IMR-90 (cell line): ENCODE results near the gene RPS23.

Source experiments
- CEBPB ChIP-seq: IDR thresholded peaks from 2 replicates; pipeline ENCODE4 v1.6.1; 2012; ENCODE audit warnings: low read depth, low read length, improper control_type of control experiment
- MAFK ChIP-seq: IDR thresholded peaks from 2 replicates; pipeline ENCODE4 v1.6.1; 2012; ENCODE audit warnings: low read depth, low read length, improper control_type of control experiment
- MAZ ChIP-seq: IDR thresholded peaks from 2 replicates; pipeline ENCODE4 v1.6.1; 2012; ENCODE audit warnings: low read depth, mild to moderate bottlenecking, low read length, improper control_type of control experiment, moderate library complexity, borderline replicate concordance
- NFE2L2 ChIP-seq: fragments of 150-350 bp; IDR thresholded peaks from 2 replicates; pipeline ENCODE4 v1.6.1; 2016; ENCODE audit warnings: low read depth, mild to moderate bottlenecking, low read length
- POLR2A ChIP-seq: IDR thresholded peaks from 2 replicates; pipeline ENCODE4 v1.6.1; 2012; ENCODE audit warnings: mild to moderate bottlenecking, low read depth, low read length
- RFX5 ChIP-seq: IDR thresholded peaks from 2 replicates; pipeline ENCODE4 v1.8.0; 2012; ENCODE audit warnings: low read depth, mild to moderate bottlenecking, low read length, moderate library complexity
- TF ChIP-seq, protein P1 (sequence below): conservative IDR thresholded peaks from 2 replicates; pipeline ENCODE4 v1.5.1; 2012; ENCODE audit warnings: mild to moderate bottlenecking, low read depth, low read length, improper control_type of control experiment
- TF ChIP-seq, protein P2 (sequence below): fragments of 150-350 bp; IDR thresholded peaks from 2 replicates; pipeline ENCODE4 v1.6.1; 2017; ENCODE audit warnings: mild to moderate bottlenecking, antibody characterized with exemption, low read length, low read depth

DNA sequence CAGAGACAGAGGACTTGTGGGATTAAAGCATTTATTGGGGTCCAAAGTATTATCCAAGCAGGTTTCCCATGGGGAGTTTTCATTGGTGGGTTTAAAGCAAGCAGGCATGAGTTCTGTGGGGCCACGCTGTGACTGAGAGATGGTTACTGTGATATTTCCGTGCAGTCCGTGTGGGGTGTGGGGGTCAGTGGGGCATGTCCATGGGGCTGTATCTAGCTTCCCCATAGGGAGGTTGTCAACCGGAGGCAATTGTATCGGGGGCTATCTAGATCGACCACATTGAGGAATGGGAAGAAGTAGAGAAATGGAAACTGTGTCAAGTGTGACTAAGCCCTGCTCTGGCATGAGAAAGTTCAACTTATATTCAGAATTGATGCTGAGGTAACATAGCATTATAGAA lies 7.1 kb upstream of the RPS23 start:
- TF ChIP-seq POLR2A (no peak), CEBPB (no peak), MAZ (no peak), NFE2L2 (no peak), RFX5 (no peak), MAFK (no peak)
- TF ChIP-seq, protein P1, sequence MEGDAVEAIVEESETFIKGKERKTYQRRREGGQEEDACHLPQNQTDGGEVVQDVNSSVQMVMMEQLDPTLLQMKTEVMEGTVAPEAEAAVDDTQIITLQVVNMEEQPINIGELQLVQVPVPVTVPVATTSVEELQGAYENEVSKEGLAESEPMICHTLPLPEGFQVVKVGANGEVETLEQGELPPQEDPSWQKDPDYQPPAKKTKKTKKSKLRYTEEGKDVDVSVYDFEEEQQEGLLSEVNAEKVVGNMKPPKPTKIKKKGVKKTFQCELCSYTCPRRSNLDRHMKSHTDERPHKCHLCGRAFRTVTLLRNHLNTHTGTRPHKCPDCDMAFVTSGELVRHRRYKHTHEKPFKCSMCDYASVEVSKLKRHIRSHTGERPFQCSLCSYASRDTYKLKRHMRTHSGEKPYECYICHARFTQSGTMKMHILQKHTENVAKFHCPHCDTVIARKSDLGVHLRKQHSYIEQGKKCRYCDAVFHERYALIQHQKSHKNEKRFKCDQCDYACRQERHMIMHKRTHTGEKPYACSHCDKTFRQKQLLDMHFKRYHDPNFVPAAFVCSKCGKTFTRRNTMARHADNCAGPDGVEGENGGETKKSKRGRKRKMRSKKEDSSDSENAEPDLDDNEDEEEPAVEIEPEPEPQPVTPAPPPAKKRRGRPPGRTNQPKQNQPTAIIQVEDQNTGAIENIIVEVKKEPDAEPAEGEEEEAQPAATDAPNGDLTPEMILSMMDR = no peak
- TF ChIP-seq, protein P2, sequence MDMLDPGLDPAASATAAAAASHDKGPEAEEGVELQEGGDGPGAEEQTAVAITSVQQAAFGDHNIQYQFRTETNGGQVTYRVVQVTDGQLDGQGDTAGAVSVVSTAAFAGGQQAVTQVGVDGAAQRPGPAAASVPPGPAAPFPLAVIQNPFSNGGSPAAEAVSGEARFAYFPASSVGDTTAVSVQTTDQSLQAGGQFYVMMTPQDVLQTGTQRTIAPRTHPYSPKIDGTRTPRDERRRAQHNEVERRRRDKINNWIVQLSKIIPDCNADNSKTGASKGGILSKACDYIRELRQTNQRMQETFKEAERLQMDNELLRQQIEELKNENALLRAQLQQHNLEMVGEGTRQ = no peak
